CD14-positive monocyte (primary cell): ENCODE results near the gene PLEKHG1. TPM values are rescaled to one million over a fixed set of nuclear protein-coding genes. Genes with fewer than 3 reads are reported as not detected.

Experiments used
- DNase-seq, 3 donors: peaks; one replicate each; pipeline ENCODE4 v3.0.0-alpha.2; 2011 to 2022
- H2AFZ ChIP-seq: 2 replicates; pipeline ENCODE4 v1.6.0; 2012; ENCODE audit warnings: mild to moderate bottlenecking, low read depth, low read length, inconsistent platforms; ENCODE audit not compliant: insufficient read depth, poor library complexity, severe bottlenecking
- H3K27ac ChIP-seq, 2 donors: 1 replicate in 1 of 2; 2 replicates in 1 of 2; pipeline ENCODE4 v1.5.1; 2012 to 2013; ENCODE audit warnings: low read length in 2 of 2, control low read depth in 1 of 2, inconsistent platforms in 1 of 2, low read depth in 1 of 2, mild to moderate bottlenecking in 1 of 2
- H3K27me3 ChIP-seq, 2 donors: one replicate each; pipeline versions ENCODE4 v1.6.0 to v1.6.1; 2011 to 2013; ENCODE audit warnings: low read length in 2 of 2; ENCODE audit not compliant: control insufficient read depth in 2 of 2, insufficient read depth in 2 of 2
- H3K36me3 ChIP-seq, 2 donors: replicated peaks in 1 of 2; 1 replicate in 1 of 2; 2 replicates in 1 of 2; pipeline versions ENCODE4 v1.5.1 to v1.6.1; 2012 to 2013; ENCODE audit warnings: low read length in 2 of 2, control low read depth in 1 of 2, inconsistent platforms in 1 of 2, mild to moderate bottlenecking in 1 of 2; ENCODE audit not compliant: insufficient read depth in 2 of 2, control insufficient read depth in 1 of 2
- H3K4me1 ChIP-seq, 2 donors: 1 replicate in 1 of 2; 2 replicates in 1 of 2; pipeline versions ENCODE4 v1.5.1 to v1.6.1; 2012 to 2013; ENCODE audit warnings: low read length in 2 of 2, control low read depth in 1 of 2, inconsistent platforms in 1 of 2, mild to moderate bottlenecking in 1 of 2, moderate library complexity in 1 of 2; ENCODE audit not compliant: insufficient read depth in 2 of 2, control insufficient read depth in 1 of 2
- H3K4me2 ChIP-seq: replicated peaks from 2 replicates; pipeline ENCODE3; 2012; ENCODE audit warnings: low read length, moderate library complexity, mild to moderate bottlenecking; ENCODE audit not compliant: poor library complexity, severe bottlenecking; ENCODE audit errors: extremely low read depth
- H3K4me3 ChIP-seq, 3 experiments: fragments of 200-600 bp in 1 of 3; sonication (generic) in 1 of 3; replicated peaks in 1 of 3; 1 replicate in 2 of 3; 2 replicates in 1 of 3; pipeline ENCODE4 v1.5.1; 2011 to 2013; ENCODE audit warnings: low read length in 3 of 3, mild to moderate bottlenecking in 3 of 3, control low read depth in 2 of 3, low read depth in 2 of 3, inconsistent platforms in 1 of 3, moderate library complexity in 1 of 3
- H3K79me2 ChIP-seq: 2 replicates; pipeline ENCODE4 v1.6.0; 2012; ENCODE audit warnings: mild to moderate bottlenecking, control low read depth, inconsistent platforms, low read length, moderate library complexity; ENCODE audit not compliant: insufficient read depth
- H3K9ac ChIP-seq: 2 replicates; pipeline ENCODE4 v1.6.0; 2017; ENCODE audit warnings: low read length, mild to moderate bottlenecking; ENCODE audit not compliant: insufficient read depth, poor library complexity, severe bottlenecking
- H3K9me3 ChIP-seq, 2 donors: replicated peaks in 1 of 2; 1 replicate in 1 of 2; 2 replicates in 1 of 2; pipeline versions ENCODE4 v1.5.1 to v1.6.1; 2012 to 2013; ENCODE audit warnings: low read length in 2 of 2, control low read depth in 1 of 2; ENCODE audit not compliant: control insufficient read depth in 1 of 2, insufficient read depth in 1 of 2
- H4K20me1 ChIP-seq: 2 replicates; pipeline ENCODE4 v1.6.0; 2012; ENCODE audit warnings: mild to moderate bottlenecking, low read length, control low read depth, moderate library complexity; ENCODE audit not compliant: insufficient read depth
- H3K27ac Mint-ChIP-seq, 7 donors: one replicate each; pipeline ENCODE4 v1.8.0; 2020; ENCODE audit warnings: mild to moderate bottlenecking in 7 of 7, mixed read lengths in 7 of 7, moderate library complexity in 6 of 7, inconsistent platforms in 2 of 7
- H3K27me3 Mint-ChIP-seq, 3 donors: one replicate each; pipeline ENCODE4 v1.8.0; 2021 to 2022; ENCODE audit warnings: low read depth in 3 of 3, mild to moderate bottlenecking in 3 of 3, mixed read lengths in 3 of 3, moderate library complexity in 3 of 3, inconsistent platforms in 1 of 3
- H3K36me3 Mint-ChIP-seq, 2 donors: one replicate each; pipeline ENCODE4 v1.8.0; 2020; ENCODE audit warnings: mixed read lengths in 2 of 2, inconsistent platforms in 1 of 2, mild to moderate bottlenecking in 1 of 2
- H3K4me1 Mint-ChIP-seq: one replicate; pipeline ENCODE4 v1.8.0; 2020; ENCODE audit warnings: mild to moderate bottlenecking, mixed read lengths
- H3K4me3 Mint-ChIP-seq, 2 donors: one replicate each; pipeline ENCODE4 v1.8.0; 2020; ENCODE audit warnings: mild to moderate bottlenecking in 2 of 2, mixed read lengths in 2 of 2, moderate library complexity in 1 of 2
- H3K9me3 Mint-ChIP-seq, 7 donors: one replicate each; pipeline ENCODE4 v1.8.0; 2020 to 2022; ENCODE audit warnings: mixed read lengths in 7 of 7, mild to moderate bottlenecking in 6 of 7, moderate library complexity in 6 of 7, inconsistent platforms in 2 of 7
- WGBS: methylation state at CpG from one replicate; pipeline ENCODE4 v1.1.5; 2013; ENCODE audit warnings: missing lambda C conversion rate; ENCODE audit not compliant: insufficient coverage; 5-methylcytosine and 5-hydroxymethylcytosine counted together
- intact Hi-C, 2 donors: fragments of 100-400 bp; cut with micrococcal nuclease; formaldehyde crosslinking; loops; one replicate each; pipeline versions ENCODE4 v1.15.0 to v1.15.1; 2023
- polyA plus RNA-seq, 3 donors: library from polyadenylated mRNA; depleted of rRNA in 1 of 3; unstranded in 2 of 3; stranded (reverse) in 1 of 3; fragments of 300-500 nt in 2 of 3; fragments of >200 nt in 1 of 3; fragmentation: Illumina TruSeq in 2 of 3; gene quantifications; 1 replicate in 2 of 3; 2 replicates in 1 of 3; pipeline ENCODE4 v1.2.3, GENCODE V29; 2012 to 2021
- TF ChIP-seq, protein P1 (sequence below): fragments of 200-600 bp; IDR thresholded peaks from one replicate; pipeline ENCODE4 v1.8.0; 2022; ENCODE audit warnings: antibody characterized with exemption, mild to moderate bottlenecking

The PLEKHG1 gene
- polyA plus RNA-seq, 3 donors, result 0.02 to 0.15 (median 0.08) TPM

DNA sequence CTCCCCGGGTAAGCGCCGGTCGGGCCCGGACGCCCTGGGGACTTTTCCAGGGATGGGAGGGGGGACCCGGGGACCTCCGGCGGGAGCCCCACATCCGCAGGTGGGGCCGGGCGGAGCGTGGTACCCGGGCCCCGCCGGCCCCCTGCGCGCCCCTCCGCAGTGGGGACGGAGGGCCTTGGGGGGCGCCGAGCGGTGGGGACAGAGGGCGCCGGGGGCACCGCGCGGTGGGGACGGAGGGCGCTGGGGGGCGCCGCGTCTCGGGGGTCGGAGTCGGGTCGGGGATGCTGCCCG lies 270 bp downstream of the PLEKHG1 start:
- Histone ChIP-seq H3K36me3 (no peaks in the 10 kb centered on the region), H4K20me1 (no peaks in the 10 kb centered on the region), H2AFZ (peak overlapping the region; percentile 68), H3K4me2 (peak overlapping the region; percentile 62), H3K79me2 (no peaks in the 10 kb centered on the region), H3K9ac (no peak overlapping the region), H3K4me3 (peak overlapping the region in 1 of 3 experiments; percentile 56), H3K9me3 (peaks cover 0 to 20% of the 10 kb centered on the region in 2 donors), H3K27ac (no peak overlapping the region), H3K4me1 (peaks cover 11 to 12% of the 10 kb centered on the region in 2 donors), H3K27me3 (peaks cover 69 to 80% of the 10 kb centered on the region in 2 donors)
- peaks cover 13% of the 10 kb centered on the region for H3K4me1 Mint-ChIP-seq
- DNase-seq, result no peak
- peaks cover 58 to 74% (median 65%) of the 10 kb centered on the region in 3 donors for H3K27me3 Mint-ChIP-seq
- no peak overlapping the region for H3K4me3 Mint-ChIP-seq
- TF ChIP-seq, protein P1, sequence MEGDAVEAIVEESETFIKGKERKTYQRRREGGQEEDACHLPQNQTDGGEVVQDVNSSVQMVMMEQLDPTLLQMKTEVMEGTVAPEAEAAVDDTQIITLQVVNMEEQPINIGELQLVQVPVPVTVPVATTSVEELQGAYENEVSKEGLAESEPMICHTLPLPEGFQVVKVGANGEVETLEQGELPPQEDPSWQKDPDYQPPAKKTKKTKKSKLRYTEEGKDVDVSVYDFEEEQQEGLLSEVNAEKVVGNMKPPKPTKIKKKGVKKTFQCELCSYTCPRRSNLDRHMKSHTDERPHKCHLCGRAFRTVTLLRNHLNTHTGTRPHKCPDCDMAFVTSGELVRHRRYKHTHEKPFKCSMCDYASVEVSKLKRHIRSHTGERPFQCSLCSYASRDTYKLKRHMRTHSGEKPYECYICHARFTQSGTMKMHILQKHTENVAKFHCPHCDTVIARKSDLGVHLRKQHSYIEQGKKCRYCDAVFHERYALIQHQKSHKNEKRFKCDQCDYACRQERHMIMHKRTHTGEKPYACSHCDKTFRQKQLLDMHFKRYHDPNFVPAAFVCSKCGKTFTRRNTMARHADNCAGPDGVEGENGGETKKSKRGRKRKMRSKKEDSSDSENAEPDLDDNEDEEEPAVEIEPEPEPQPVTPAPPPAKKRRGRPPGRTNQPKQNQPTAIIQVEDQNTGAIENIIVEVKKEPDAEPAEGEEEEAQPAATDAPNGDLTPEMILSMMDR, result no peak
- H3K9me3 Mint-ChIP-seq, result peaks cover 0 to 11% (median 6%) of the 10 kb centered on the region in 7 donors
- WGBS, result 1% methylated on average over 38 of the region's 38 CpGs
- intact Hi-C loops, result no loop called here
- H3K36me3 Mint-ChIP-seq, result peaks cover 3 to 4% of the 10 kb centered on the region in 2 donors
- H3K27ac Mint-ChIP-seq, result no peak overlapping the region

DNA sequence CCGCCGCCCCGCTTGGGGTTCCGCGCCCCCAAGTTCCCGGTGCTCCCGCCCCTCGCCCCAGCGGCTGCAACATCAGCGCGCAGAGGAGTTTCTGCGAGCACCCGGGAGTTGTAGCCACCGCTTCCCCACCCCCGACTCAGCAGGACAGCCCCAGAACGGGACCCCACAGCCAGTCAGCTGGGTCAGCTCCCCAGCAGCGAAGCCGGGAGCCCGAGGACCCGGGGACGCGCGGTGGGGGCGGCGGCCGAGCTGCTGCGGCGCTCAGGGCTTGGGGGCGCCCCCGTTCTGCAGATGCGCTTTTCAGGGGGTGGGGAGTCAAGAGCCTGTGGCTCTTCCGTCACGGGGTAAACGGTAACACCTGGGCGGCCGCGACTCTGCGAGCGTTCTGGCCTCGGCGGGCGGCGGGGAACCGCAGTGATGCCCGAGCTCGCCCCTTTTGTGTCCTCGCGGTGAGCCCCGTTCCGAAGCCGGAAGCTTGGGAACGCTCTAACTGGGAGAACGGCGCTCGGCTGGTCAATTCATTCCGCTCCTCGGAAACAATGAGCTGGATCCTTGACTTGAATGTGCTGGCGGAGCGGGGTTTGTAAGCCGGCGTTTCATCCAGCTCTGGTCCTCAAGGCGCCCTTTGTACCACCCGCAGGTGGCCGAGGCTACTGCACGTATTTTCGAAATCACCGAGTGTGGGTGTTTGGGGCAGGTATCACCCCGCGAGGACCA lies 774 bp downstream of the PLEKHG1 start:
- TF ChIP-seq, protein P1, result peak; percentile 36
- WGBS, result under 1% methylated on average over 65 of the region's 69 CpGs
- Histone ChIP-seq H2AFZ (peak overlapping the region; percentile 68), H4K20me1 (no peaks in the 10 kb centered on the region), H3K9me3 (peaks cover 0 to 20% of the 10 kb centered on the region in 2 donors), H3K27me3 (peaks cover 71 to 84% of the 10 kb centered on the region in 2 donors), H3K79me2 (no peaks in the 10 kb centered on the region), H3K4me2 (peak overlapping the region; percentile 62), H3K9ac (no peak overlapping the region), H3K27ac (no peak overlapping the region), H3K4me1 (peaks cover 11 to 12% of the 10 kb centered on the region in 2 donors), H3K36me3 (no peaks in the 10 kb centered on the region), H3K4me3 (peak overlapping the region in 2 of 3 experiments; percentile 0 to 56)
- DNase-seq, result peak in 1 of 3 donors; percentile 12
- H3K4me3 Mint-ChIP-seq, result peak overlapping the region; percentile 79 to 87
- H3K27ac Mint-ChIP-seq, result peak overlapping the region in 1 of 7 donors; percentile 46
- peaks cover 62 to 75% (median 63%) of the 10 kb centered on the region in 3 donors for H3K27me3 Mint-ChIP-seq
- intact Hi-C loops, result no loop called here
- H3K4me1 Mint-ChIP-seq, result peaks cover 13% of the 10 kb centered on the region
- peaks cover 0 to 11% (median 6%) of the 10 kb centered on the region in 7 donors for H3K9me3 Mint-ChIP-seq
- H3K36me3 Mint-ChIP-seq, result peaks cover 3 to 4% of the 10 kb centered on the region in 2 donors
